GM12872 (cell line): ENCODE results near the gene TXNDC15.

ENCODE experiments used
- CTCF ChIP-seq: IDR thresholded peaks from 3 replicates; pipeline ENCODE4 v1.5.1; 2011; ENCODE audit warnings: low read depth, mild to moderate bottlenecking, low read length, moderate library complexity; ENCODE audit not compliant: insufficient read depth

The TXNDC15 gene

GRCh38 chr5:134873494-134873893 is 677 bp upstream of the TXNDC15 start:
- no peak for TF ChIP-seq CTCF

DNA sequence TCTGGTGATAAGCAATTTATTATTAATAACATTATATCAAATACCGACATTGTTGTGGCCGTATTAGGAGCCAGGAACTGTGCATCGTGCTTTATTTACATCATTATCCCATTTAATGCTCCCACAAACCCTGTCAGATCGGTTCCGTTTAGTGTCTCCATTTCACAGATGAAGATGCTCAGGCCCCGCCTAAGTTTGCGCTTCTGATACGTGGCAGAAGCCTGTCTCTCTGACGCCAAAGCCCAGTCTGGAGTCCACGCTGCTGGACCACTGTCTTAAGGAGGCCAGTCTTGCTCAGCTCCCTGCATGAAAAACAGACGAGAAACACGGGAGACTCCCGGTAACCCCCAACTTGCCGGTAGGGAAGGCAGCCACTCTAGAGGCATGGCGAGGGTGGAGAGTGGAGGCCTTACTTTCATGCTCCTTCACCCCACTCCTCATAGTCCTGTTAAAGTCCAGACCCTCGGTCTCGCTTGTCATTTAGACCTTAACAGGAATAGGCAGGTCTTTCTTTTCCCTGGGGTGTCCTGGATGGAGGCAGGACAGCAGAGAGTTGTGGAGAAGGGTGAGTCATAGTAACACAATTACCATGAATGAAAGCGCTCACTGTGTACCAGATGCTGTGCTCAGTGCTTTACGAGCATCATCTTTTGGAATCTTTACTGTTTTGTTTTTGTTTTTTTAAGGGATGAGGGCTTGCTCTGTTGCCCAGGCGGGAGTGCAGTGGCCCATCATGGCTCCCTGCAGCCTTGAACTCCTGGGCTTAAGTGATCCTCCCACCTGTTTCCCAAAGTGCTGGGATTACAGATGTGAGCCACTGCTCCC is 872 bp downstream of the TXNDC15 start:
- no peak for TF ChIP-seq CTCF

DNA sequence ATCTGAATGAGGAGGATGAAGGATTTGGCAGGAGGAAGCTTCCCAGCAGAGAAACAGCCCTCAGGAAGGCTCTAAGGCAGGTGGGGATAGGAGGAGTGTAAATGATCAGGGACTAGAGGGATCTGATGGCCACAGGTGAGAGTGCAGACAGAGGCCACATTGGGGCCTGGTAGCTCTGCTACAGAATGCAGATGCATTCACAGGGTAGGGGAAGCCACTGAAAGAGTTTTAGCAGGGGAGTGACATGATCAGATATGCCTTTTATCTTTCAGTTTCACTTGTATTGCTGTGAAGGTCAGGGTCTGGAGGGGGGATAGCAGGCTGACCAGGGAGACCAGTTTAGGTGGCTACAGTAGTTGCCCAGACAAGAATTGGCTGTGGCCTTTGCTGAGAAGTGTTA is 3.0 kb downstream of the TXNDC15 start:
- TF ChIP-seq CTCF, result no peak

GRCh38 chr5:134878403-134878802 is 4.2 kb downstream of the TXNDC15 start:
- no peak for TF ChIP-seq CTCF

DNA sequence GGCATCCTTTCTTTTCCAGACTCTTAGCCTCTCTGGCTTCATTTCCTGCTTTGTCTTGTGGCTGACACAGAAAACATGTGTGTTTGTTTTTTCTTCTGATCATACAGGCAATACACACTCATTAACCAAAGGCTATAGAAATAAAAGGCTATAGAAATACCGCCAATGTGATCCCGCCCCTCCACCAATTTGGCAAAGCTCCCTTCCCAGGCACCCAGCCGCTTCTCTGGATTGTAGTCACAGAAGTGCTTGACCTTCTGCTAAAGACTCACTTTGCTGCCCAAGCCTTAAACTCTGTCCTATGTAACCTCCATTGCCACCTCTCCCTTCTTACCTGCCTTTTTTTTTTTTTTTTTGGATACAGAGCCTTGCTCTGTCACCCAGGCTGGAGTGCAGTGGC is 5.3 kb downstream of the TXNDC15 start:
- no peak for TF ChIP-seq CTCF

DNA sequence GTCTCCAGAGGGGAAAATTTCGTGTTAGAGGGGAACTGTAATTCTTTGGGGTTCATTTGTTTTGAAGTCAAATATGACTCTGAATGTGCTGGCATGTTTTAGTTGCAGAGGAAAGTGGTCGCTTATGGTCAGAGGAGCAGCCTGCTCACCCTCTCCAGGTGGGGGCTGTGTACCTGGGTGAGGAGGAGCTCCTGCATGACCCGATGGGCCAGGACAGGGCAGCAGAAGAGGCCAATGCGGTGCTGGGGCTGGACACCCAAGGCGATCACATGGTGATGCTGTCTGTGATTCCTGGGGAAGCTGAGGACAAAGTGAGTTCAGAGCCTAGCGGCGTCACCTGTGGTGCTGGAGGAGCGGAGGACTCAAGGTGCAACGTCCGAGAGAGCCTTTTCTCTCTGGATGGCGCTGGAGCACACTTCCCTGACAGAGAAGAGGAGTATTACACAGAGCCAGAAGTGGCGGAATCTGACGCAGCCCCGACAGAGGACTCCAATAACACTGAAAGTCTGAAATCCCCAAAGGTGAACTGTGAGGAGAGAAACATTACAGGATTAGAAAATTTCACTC is 13.5 kb downstream of the TXNDC15 start:
- TF ChIP-seq CTCF, result no peak

- TF ChIP-seq CTCF, result no peak
These were observed 15.2 kb downstream of the TXNDC15 start for GRCh38 chr5:134889335-134889734.
